HG02588 (cell line): ENCODE results near the gene ABHD5.
"Not testable (repeated sequence)": the region's sequence is repeated elsewhere in the genome, so short reads cannot be mapped to it uniquely, and the experiment has no call there.

Experiments
- ATAC-seq: cut with Tn5 transposase; IDR thresholded peaks from one replicate; pipeline ENCODE4 v1.9.1; 2021; ENCODE audit warnings: mild to moderate bottlenecking, moderate library complexity; ENCODE audit not compliant: unreplicated experiment

The ABHD5 gene

GRCh38 chr3:43690400-43691119 is at the start of gene ABHD5:
ABHD5 (plus strand) TSS chr3:43690938; CDS start chr3:43690993, 55 bp downstream.
- ATAC-seq: peak; percentile 77

GRCh38 chr3:43641306-43642114 is 49.2 kb upstream of the ABHD5 start:
- no peak for ATAC-seq

- no peak for ATAC-seq
Observed at GRCh38 chr3:43644443-43644842, 46.3 kb upstream of the ABHD5 start.

- ATAC-seq: no peak
Observed at GRCh38 chr3:43647331-43648166, 43.2 kb upstream of the ABHD5 start.

- ATAC-seq: no peak
Observed at GRCh38 chr3:43648957-43649356, 41.8 kb upstream of the ABHD5 start.

GRCh38 chr3:43649365-43649968 is 41.3 kb upstream of the ABHD5 start:
- ATAC-seq: no peak

- no peak for ATAC-seq
Observed at GRCh38 chr3:43650345-43650744, 40.4 kb upstream of the ABHD5 start.

GRCh38 chr3:43656390-43656789 is 34.3 kb upstream of the ABHD5 start:
- ATAC-seq: not testable (repeated sequence)

- ATAC-seq: no peak
Observed at GRCh38 chr3:43659250-43659880, 31.4 kb upstream of the ABHD5 start.

- ATAC-seq: not testable (repeated sequence)
Observed at GRCh38 chr3:43661376-43661775, 29.4 kb upstream of the ABHD5 start.

- ATAC-seq: not testable (repeated sequence)
Observed at GRCh38 chr3:43665011-43665410, 25.7 kb upstream of the ABHD5 start.

GRCh38 chr3:43670635-43671522 is 19.9 kb upstream of the ABHD5 start:
- no peak for ATAC-seq

GRCh38 chr3:43674345-43675085 is 16.2 kb upstream of the ABHD5 start:
- ATAC-seq: no peak

GRCh38 chr3:43675593-43675992 is 15.1 kb upstream of the ABHD5 start:
- ATAC-seq: no peak

- no peak for ATAC-seq
Observed at GRCh38 chr3:43676441-43676840, 14.3 kb upstream of the ABHD5 start.

GRCh38 chr3:43678375-43678774 is 12.4 kb upstream of the ABHD5 start:
- ATAC-seq: not testable (repeated sequence)

- not testable (repeated sequence) for ATAC-seq
Observed at GRCh38 chr3:43678887-43679449, 11.8 kb upstream of the ABHD5 start.

- not testable (repeated sequence) for ATAC-seq
Observed at GRCh38 chr3:43680857-43681256, 9.9 kb upstream of the ABHD5 start.
